COLO668 (cell line): ENCODE data around the gene COL17A1.

Source experiments
- DNase-seq: peaks from one replicate; lab custom pipeline; 2025; ENCODE audit not compliant: unreplicated experiment; lab: John Stamatoyannopoulos, UW

COL17A1 gene

DNA sequence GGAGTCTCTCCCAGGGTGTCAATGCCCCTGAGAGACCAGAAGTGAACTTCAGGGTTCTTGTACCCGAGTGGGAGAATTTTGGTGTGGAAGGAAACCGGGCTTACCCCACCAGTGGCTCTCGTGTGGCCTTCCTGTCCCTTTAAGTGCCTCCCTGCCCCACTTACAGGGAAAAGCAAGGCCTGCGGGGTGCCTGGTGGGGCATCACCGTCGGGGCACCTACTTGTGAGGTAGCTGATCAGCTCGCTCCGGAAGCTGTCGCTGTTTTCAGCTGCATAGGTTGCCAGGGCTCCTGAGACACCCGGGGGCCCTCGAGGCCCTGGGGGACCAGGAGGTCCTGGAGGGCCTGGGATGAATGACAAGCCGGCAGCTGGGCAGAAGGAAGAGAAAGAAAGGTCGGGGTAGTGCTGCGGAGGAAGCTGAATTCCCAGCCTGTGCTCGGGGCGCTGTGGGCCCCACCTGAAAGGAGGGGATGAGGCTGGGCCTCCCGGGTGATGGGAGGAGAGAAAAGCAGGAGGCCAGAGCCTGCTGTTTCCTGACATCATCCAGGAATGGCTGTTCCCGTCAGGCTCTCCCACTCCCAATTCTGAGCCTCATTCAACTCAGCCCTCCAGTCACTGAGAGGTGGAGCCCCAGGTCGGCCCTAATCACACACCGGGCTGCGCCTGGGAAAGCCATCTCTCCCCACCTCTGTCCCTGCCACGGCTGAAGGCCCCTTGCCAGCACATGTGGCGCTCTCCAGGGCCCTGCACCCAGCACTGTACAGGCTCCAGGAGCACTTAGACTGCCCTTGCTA is 51.1 kb downstream of the COL17A1 start:
- no peak for DNase-seq

DNA sequence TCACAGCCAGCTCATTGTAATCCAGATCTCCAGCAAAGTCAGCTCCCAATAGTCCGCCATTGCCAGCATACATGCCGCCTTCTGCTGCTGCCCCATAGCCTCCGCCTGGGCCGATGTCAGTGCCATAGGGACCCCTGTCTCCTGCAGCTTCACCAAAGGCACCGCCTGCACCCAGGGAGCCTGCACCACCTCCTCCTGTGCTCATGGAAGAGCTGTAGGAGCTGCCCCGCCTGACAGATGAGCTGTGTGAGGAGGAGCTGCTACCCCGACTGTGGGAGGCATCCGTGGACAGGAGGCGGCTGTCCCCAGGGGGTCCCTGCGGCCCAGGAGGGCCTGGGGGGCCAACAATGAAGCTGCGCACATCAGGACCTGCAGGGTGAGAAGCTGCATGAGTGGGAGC is 51.7 kb downstream of the COL17A1 start:
- DNase-seq, result no peak

DNA sequence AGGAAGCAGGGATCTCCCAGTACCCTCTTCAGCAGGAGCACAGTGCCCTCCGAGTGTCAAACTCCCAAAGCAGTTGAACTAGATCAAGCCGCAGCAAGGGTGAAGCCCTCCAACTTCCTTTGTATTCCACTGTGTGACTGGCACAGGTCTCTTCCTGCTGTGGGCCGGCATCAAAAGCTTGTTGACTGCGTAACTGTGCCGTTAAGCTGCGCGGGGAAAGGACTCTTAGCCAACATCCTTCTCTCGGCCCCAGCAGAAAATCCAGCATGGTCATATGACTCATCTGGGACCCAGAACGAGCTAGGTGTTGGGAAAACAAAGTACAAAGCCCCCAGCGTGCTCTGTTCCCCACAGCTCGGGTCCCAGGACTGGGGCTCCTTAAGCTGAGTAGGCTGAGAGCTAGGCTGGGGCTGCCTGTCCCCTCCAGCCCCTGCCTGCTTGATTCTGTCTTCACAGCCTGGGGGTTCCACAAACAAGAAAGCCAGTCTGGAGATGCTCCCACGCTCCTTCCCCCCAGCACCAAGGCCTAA is 52.2 kb downstream of the COL17A1 start:
- no peak for DNase-seq

DNA sequence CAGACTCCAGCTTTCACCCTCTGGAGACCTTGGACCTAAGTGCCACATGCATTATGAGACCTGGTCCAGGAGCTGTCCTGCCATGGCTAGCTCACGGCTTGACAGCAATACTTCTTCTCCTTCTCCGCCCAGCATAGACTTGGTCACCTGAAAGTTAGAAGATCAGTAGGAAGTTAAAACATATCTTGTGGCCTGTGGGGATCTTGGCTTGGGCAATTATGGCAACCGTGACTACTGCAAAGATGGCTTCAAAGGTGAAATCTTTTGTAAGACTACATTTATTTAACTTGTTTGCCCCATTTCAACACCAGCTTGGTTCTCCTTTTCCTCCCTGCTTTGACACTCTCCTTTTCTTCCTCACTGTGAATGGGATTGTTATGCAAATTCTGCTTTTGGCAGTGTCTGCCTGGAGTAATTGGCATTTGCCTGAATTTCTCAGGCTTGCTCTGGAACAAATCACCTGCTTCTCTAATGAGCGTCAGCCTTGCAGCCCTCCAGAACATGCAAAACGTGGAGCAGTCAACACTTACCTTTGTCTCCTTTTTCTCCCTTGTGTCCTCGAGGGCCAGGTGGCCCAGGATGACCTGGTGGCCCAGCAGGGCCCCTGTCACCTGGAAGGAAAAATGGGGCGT is 53.4 kb downstream of the COL17A1 start:
- no peak for DNase-seq

DNA sequence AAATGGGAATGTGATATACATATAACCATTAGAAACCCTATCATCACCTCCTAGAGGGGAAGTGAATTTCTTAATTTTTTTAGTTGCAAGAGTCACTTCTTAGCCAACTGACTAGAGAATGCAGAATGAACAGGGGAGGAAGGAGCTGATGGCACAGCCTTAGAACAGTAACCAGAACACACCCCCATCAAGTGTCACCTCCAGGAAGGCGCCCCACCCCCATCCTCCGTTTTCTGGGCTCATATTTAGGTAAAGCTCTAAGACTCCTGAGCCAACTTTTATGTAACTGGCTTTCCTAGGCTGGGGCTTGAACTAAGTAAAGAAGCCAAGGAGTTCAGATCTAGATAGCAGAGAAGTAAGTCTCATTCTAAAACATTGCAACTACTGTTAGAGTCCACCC is 54.0 kb downstream of the COL17A1 start:
- DNase-seq, result no peak

DNA sequence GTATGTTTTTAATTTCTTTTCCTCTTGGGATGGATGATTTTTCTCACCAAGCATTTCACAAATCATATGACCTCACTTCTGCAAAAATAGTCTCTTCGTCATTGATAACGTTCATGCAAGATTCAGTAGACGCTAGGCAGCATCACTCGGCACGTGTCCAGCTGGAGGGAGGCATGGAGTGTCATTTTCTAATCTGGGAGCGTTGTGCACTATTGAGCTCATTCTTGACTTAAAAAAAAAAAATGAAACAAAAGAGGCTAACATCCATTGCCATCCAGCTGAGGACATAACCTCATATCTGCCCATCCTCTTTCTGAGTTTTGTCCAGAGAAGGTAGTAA is 56.2 kb downstream of the COL17A1 start:
- DNase-seq, result no peak

DNA sequence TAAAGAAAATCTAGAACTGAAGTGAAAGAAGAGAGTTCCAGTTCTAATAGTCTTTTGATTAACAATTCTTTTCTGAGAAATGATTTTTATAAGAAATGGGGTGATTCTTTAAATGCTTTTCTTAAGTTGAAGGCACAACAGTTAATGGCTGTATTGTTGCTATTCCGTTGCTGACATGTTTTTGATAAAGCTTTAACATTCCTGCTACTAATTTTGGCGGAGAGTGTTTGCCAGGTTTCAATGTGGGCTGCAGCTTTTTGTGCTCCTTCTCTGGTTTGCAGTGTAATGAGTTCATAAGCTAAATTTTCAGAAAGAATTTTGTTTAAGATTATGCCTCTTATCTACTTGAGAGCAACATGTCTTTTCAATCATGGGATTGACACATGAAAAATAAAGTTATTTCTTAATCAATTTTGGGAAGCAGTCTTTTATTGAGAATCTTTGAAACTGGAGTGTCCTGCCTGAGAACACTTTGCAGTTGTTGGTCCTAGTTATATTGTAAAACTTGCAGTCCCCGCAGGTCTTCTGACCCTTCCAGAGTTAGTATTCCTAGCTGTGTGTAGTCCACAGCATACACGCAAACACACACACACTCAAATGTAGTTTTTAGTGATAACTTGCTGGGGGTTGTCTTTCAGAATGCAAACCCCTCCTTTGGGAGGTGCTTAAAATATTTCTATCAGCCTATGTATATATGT is 56.7 kb downstream of the COL17A1 start:
- no peak for DNase-seq

DNA sequence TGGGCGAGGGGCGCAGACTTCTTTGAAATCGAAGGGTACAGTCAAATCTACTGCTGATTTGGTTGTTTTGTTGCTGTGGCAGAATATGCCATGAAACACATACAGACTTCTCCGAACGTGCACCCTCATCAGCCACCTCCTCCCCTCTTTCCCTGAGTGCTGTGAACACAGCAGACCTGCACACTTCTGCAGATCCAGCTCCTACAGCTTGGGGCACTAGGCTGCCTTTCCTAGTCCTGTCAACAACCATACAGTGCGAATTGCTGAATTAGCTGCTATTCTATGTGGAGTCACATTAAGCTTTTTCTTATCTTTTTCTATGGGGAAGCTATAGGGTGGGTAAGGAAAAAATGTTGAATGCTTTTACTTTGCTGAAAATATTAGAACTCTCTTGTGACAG is 57.5 kb downstream of the COL17A1 start:
- no peak for DNase-seq

DNA sequence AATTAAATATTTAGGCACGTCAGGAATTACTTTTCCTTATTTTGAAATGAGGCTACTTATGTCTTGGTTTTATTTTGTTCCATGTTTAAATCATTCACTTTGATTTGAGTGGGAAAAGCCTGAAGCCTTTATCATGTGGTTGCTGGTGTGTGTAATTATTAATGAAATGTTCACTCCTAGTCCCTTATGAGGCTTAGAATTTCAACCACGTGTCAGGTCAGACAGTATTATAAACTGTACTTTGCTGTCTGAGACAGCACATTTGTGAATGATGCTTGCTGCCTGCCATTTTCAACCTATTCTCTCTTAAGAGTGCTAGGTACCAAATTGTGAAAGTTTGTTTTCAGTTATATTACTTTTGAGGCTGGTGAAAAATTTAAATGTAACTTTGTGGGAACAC is 58.9 kb downstream of the COL17A1 start:
- DNase-seq, result no peak

DNA sequence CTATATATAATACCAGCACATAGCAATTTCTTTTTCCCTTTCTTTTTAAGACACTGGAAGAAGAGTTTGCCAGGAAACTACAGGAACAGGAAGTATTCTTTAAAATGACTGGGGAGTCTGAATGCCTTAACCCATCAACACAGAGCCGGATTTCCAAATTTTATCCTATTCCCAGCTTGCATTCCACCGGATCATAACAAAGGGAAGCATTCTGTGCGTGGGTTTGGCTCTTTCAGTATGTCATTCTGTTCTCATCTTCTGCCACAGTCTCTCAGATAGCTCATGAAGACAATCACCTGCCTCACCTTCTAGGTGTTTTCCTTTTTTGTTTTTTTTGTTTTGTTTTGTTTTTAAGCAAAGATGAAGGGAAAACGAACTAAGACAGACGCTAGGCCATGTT is 60.2 kb downstream of the COL17A1 start:
- no peak for DNase-seq

DNA sequence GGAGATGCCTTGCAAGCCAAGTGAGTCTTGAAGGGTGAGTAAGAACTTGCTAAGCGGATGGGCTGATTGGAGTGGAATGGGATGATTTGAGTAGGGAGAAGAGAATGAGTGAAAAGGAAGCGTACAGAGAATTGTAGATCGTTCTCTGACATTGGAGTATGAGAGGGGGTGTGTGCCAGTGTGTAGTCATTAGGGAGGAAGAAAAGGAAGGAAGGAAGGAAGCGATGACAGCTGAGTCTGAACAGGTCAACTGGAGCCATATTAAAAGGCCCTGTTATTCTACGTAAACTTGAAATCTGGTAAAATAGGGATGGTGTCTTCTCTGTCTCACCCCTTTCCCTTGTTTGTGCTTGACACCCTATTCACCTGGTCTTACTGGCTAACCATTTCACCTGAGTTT is 63.7 kb downstream of the COL17A1 start:
- no peak for DNase-seq

DNA sequence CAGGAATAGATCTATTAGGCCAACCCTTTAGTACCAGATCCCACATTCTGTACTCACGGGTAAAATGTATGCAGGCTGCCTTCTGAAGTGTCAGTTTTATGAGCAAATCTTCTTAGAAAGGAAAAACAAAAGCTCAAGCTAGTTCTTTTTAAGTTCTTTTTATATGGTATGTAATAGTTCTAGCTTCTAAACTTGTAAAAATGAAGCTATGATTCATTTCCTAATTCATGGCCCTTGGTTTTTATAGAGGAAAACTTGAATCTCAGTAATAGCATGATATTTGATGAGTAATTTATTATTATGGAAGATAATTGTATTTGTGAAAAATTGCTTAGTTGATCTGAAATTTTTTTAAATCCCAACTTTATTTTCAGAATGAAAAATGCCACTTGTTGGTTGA is 64.4 kb downstream of the COL17A1 start:
- no peak for DNase-seq

DNA sequence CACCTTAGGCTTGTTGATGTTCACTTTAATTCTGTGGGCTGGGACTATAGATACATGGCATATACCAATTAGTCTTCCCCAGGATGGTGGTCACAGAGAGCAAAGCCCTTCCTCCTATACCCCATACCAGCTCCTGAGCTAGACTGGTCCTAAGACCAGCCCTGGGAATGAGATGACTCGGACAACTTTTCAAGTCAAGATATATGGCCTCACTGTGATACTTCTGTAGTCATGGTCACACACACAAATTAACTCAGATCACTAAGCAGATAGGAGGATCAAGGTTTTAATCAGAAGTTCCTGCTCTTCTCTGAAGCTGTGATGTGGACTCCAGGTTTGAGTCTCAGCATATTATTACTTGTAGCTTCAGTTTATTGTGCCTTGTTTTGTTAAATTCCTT is 65.7 kb downstream of the COL17A1 start:
- no peak for DNase-seq

DNA sequence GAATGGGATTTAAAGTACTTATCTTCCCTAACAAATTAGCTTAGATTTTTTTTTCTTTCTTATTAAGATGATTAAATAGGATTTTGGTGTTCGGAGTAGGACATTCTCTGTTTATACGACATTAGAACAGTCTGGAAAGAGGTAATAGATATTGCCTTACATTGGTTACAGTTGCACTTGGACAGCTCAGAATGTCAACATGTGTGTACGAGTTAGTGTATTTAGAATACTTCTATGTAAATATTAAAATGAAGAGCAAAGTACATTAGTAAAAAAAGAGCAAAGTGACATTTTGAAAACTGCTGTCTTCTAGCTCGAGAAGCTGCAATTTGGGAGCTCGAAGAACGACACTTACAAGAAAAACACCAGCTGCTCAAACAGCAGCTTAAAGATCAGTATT is 67.2 kb downstream of the COL17A1 start:
- no peak for DNase-seq

DNA sequence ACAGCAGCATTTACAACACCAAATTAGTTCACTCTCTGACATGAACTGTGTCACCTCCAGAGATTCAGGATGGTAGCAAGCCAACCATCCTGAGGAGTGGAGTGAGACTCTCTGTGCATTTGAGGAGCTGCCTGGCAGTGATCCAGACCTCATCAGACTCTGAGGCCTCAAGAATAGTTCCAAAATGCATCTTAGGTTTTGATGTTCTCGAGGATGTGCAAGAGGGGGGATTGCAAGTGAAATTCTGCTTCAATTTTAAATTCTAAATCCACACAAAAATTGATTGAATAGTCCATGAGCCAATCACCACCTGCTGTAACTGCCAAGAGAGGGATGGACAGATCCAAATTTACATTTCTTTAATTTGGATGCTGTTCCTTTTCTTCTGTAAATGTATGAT is 69.0 kb downstream of the COL17A1 start:
- DNase-seq, result no peak

DNA sequence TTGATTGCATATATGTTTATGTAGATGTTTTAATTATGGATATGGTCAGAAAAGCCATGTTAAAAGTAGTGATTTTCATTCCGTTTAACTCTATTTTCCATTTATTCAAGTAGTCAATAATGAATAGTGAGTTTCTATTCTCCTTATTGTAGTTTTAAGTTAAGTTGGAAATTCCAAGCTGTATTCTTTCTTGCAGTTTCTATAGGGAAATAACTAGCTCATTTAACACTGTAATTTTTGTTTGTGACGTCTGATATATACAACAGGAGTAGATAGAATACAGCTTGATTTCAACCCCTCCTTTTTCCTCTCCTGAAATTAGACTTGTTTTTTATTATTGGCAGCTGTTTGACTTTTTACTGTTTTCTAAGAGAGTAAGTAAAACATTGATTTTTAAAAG is 71.5 kb downstream of the COL17A1 start:
- no peak for DNase-seq

DNA sequence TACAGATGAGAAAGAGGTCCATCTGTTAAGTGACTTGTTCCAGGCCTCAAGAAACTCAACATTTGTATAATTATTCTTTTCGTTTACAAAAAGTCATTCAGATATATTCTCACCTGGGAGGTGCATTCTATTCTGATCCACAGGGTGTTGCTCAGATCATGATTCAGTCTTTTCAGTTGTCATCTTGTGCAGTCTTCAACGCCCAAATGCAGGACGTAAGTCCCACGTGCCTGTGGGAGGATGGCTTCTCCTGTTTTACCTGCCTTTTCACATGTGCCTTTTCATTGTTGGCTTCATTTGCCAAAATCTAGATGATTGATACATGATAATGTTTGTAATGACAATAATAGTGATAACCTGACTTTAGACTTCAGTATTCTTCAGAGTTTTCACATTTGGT is 72.2 kb downstream of the COL17A1 start:
- no peak for DNase-seq

DNA sequence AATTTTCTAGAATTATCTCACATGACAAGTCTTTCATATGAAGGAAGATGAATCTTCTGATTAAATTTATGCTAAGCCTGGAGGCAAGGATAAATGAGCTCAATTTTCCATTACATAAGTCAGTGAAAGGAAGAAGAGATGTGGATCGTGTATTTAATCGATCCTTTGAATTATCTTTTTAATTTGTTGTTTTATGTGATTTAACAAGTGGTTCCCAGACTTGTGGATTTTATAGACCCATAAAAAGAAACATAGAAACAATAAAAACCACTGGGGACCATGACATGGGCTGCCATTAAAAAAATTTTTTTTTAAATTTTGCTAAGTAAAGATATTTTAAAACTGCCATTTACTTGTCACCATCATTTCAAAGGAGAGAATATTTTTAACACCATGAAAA is 73.8 kb downstream of the COL17A1 start:
- no peak for DNase-seq

DNA sequence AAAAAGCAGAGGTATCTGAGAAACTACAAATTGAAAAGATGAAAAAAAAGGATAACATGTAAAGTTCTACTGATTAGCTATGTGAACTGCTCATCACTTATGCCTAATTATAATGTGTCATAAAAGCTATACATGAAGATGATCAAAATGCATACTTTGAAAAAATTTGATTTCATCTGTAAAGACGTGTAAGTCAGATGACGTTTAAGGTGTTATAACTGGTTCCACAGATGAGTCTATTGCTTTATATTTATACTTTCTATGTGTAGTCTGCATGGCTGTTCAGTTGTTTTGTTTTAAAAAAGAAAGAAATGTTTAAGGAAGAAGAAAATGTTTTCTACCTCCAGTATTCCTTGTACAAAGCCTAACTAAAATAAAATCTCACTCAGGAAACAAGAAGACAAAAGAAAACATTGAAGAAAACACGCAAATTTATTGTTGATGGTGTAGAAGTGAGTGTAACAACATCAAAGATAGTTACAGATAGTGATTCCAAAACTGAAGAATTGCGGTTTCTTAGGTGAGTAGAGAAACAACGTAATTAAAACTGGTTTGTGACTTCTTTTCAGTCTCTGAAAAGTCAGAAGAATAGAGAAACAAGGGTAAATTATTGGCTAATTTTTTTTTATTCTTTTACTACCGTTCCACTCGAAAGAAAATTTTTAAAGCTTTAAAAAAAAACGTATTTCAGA is 80.4 kb downstream of the COL17A1 start:
- no peak for DNase-seq

DNA sequence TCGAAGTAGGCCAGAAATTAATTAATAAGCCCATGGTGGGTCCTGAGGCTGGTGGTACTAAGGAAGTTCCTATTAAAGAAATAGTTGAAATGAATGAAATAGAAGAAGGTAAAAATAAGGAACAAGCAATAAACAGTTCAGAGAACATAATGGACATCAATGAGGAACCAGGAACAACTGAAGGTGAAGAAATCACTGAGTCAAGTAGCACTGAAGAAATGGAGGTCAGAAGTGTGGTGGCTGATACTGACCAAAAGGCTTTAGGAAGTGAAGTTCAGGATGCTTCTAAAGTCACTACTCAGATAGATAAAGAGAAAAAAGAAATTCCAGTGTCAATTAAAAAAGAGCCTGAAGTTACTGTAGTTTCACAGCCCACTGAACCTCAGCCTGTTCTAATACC is 82.8 kb downstream of the COL17A1 start:
- no peak for DNase-seq

DNA sequence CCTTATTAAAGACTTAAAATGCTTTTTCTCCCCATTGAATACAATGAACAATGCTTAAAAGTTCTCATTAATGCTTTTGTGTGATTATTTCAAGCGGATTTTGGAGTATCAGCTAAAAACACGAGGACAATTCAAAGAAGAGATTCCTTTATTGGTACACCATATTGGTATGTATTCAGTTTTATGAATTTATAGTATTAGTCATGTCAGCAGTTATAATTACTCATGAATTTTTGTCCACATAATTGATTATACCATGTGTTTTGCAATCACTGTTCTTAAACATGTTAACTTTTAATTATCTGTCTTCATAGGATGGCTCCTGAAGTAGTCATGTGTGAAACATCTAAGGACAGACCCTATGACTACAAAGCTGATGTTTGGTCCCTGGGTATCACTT is 86.9 kb downstream of the COL17A1 start:
- no peak for DNase-seq

DNA sequence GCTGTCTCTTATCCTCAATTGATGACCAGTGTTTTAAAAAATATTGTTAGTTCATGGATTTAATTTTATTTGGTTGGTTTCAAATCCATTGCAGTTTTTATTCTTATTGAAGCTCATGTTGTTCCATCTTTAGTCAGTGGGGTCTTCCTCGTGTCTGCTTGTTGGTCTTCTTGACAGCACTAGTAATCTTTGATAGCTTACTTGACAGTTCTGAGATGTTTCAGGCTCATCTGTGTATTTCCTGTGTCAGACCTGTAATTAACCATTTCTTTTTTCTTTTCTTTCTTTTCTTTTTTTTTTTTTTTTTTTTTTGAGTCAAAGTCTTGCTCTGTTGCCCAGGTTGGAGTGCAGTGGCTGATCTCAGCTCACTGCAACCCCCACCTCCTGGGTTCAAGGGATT is 90.5 kb downstream of the COL17A1 start:
- DNase-seq, result no peak
